Medulla oblongata (tissue), 1 donor: ENCODE data around the gene MYO18A.

ENCODE experiments used
- DNase-seq: peaks from one replicate; pipeline ENCODE4 v3.0.0-alpha.2; 2015; ENCODE audit errors: extremely low spot score

Gene MYO18A

GRCh38 chr17:29059281-29059680, 120.9 kb downstream of the MYO18A start:
- no peak for DNase-seq

- no peak for DNase-seq
These were observed 121.8 kb downstream of the MYO18A start for GRCh38 chr17:29058391-29058790.

- no peak for DNase-seq
These were observed 122.8 kb downstream of the MYO18A start for GRCh38 chr17:29057361-29057760.

- no peak for DNase-seq
These were observed 125.4 kb downstream of the MYO18A start for GRCh38 chr17:29054835-29055234.

GRCh38 chr17:29051731-29052130, 128.5 kb downstream of the MYO18A start:
- DNase-seq: no peak

- DNase-seq: no peak
These were observed 129.0 kb downstream of the MYO18A start for GRCh38 chr17:29051194-29051593.

- DNase-seq: no peak
These were observed 130.0 kb downstream of the MYO18A start for GRCh38 chr17:29050176-29050575.

GRCh38 chr17:29049541-29050145, 130.6 kb downstream of the MYO18A start:
- DNase-seq: no peak

- DNase-seq: no peak
These were observed 131.5 kb downstream of the MYO18A start for GRCh38 chr17:29048440-29049368.

- no peak for DNase-seq
These were observed 133.7 kb downstream of the MYO18A start for GRCh38 chr17:29046473-29046839.

- no peak for DNase-seq
These were observed 134.3 kb downstream of the MYO18A start for GRCh38 chr17:29045734-29046472.

- DNase-seq: no peak
These were observed 135.2 kb downstream of the MYO18A start for GRCh38 chr17:29045026-29045425.

- no peak for DNase-seq
These were observed 136.6 kb downstream of the MYO18A start for GRCh38 chr17:29043539-29044145.

- peak; percentile 80 for DNase-seq
These were observed 137.3 kb downstream of the MYO18A start, which contains the start of gene PIPOX for GRCh38 chr17:29042679-29043538. Gene PIPOX, plus strand, starts transcription at chr17:29043141. Its CDS starts 85 bp downstream, at chr17:29043226.

GRCh38 chr17:29042026-29042678, 138.0 kb downstream of the MYO18A start:
- DNase-seq: no peak

GRCh38 chr17:29041571-29041970, 138.6 kb downstream of the MYO18A start:
- DNase-seq: no peak

GRCh38 chr17:29041091-29041490, 139.1 kb downstream of the MYO18A start:
- DNase-seq: no peak

GRCh38 chr17:29039764-29040598, 140.2 kb downstream of the MYO18A start:
- peak; percentile 46 for DNase-seq

- peak; percentile 44 for DNase-seq
These were observed 142.0 kb downstream of the MYO18A start for GRCh38 chr17:29038085-29038795.
